ENCODE data around the gene NUP210L. TPM values are rescaled to one million over a fixed set of nuclear protein-coding genes. Genes with fewer than 3 reads are reported as not detected.
"Not testable (repeated sequence)": the region's sequence is repeated elsewhere in the genome, so short reads cannot be mapped to it uniquely, and the experiment has no call there.

The NUP210L gene
- total and polyA plus RNA-seq, 8 donors: 0.18 TPM; not detected in 7

GRCh38 chr1:154019940-154020339 lies 134.9 kb downstream of the NUP210L start:
- no peaks in the 10 kb centered on the region for H3K4me1 ChIP-seq
- TF ChIP-seq EP300 (IDR thresholded peaks at IDR 0.05) (no peak), POLR2AphosphoS5 (IDR thresholded peaks at IDR 0.05) (no peak), CTCF (IDR thresholded peaks at IDR 0.05) (no peak), POLR2A (IDR thresholded peaks at IDR 0.05) (no peak)
- no peaks in the 10 kb centered on the region for H3K36me3 ChIP-seq
- WGBS, 5 donors: 84 to 91% (median 89%) methylated on average over 1 of the region's 1 CpG
- no peak for DNase-seq
- H3K27me3 ChIP-seq: no peaks in the 10 kb centered on the region
- intact Hi-C loops (cut with DNase I; ENCODE audit: low total_unique reads): no loop called here
- H3K27ac ChIP-seq: no peak overlapping the region
- H3K9me3 ChIP-seq: no peaks in the 10 kb centered on the region
- H3K4me3 ChIP-seq: no peak overlapping the region

GRCh38 chr1:154019269-154019668 lies 135.6 kb downstream of the NUP210L start:
- WGBS, 5 donors: 72 to 83% (median 74%) methylated on average over 4 of the region's 4 CpGs
- H3K9me3 ChIP-seq: no peaks in the 10 kb centered on the region
- no peaks in the 10 kb centered on the region for H3K36me3 ChIP-seq
- H3K27ac ChIP-seq: no peak overlapping the region
- H3K27me3 ChIP-seq: no peaks in the 10 kb centered on the region
- no peak for DNase-seq
- intact Hi-C loops (cut with DNase I; ENCODE audit: low total_unique reads): no loop called here
- TF ChIP-seq EP300 (IDR thresholded peaks at IDR 0.05) (no peak), POLR2A (IDR thresholded peaks at IDR 0.05) (no peak)
- H3K4me1 ChIP-seq: no peaks in the 10 kb centered on the region
- no peak overlapping the region for H3K4me3 ChIP-seq

GRCh38 chr1:154014154-154014907 lies 140.5 kb downstream of the NUP210L start:
- Histone ChIP-seq H3K9me3 (no peaks in the 10 kb centered on the region), H3K4me1 (no peaks in the 10 kb centered on the region), H3K27me3 (no peaks in the 10 kb centered on the region), H3K36me3 (no peaks in the 10 kb centered on the region), H3K27ac (no peak overlapping the region), H3K4me3 (no peak overlapping the region)
- TF ChIP-seq CTCF (IDR thresholded peaks at IDR 0.05) (no peak), EP300 (IDR thresholded peaks at IDR 0.05) (no peak), POLR2AphosphoS5 (IDR thresholded peaks at IDR 0.05) (no peak), POLR2A (IDR thresholded peaks at IDR 0.05) (no peak)
- DNase-seq: no peak
- 62 to 76% (median 74%) methylated on average over 3 of the region's 3 CpGs for WGBS, 5 donors
- intact Hi-C loops (cut with DNase I; ENCODE audit: low total_unique reads): no loop called here

GRCh38 chr1:154012543-154012942 lies 142.3 kb downstream of the NUP210L start:
- H3K36me3 ChIP-seq; H3K9me3 ChIP-seq; intact Hi-C loops (cut with DNase I; ENCODE audit: low total_unique reads); DNase-seq; H3K27ac ChIP-seq; H3K4me3 ChIP-seq; H3K27me3 ChIP-seq; H3K4me1 ChIP-seq: not testable (repeated sequence)
- WGBS, 5 donors: 90 to 96% (median 95%) methylated on average over 10 to 14 of the region's 14 CpGs

GRCh38 chr1:154012129-154012528 lies 142.7 kb downstream of the NUP210L start:
- no peaks in the 10 kb centered on the region for H3K27me3 ChIP-seq
- 63 to 85% (median 81%) methylated on average over 1 of the region's 1 CpG for WGBS, 5 donors
- no peak for TF ChIP-seq POLR2A (IDR thresholded peaks at IDR 0.05)
- TF ChIP-seq POLR2AphosphoS5 (IDR thresholded peaks at IDR 0.05): no peak
- TF ChIP-seq CTCF (IDR thresholded peaks at IDR 0.05): no peak
- no peak for TF ChIP-seq EP300 (IDR thresholded peaks at IDR 0.05)
- no peaks in the 10 kb centered on the region for H3K4me1 ChIP-seq
- H3K27ac ChIP-seq: no peak overlapping the region
- no peak for DNase-seq
- H3K9me3 ChIP-seq: no peaks in the 10 kb centered on the region
- H3K4me3 ChIP-seq: no peak overlapping the region
- intact Hi-C loops (cut with DNase I; ENCODE audit: low total_unique reads): no loop called here
- no peaks in the 10 kb centered on the region for H3K36me3 ChIP-seq

Measured in stomach (tissue), 9 donors.